ENCODE measurements around the gene TAGLN3. TPM values are rescaled to one million over a fixed set of nuclear protein-coding genes. Genes with fewer than 3 reads are reported as not detected.

The TAGLN3 gene
- total RNA-seq, 4 donors from 2014 or later = 0.22 to 2.6 TPM; not detected in 2

- Histone ChIP-seq H3K27ac (no peak overlapping the region), H3K4me1 (peaks cover 8 to 25% of the 10 kb centered on the region in 2 donors), H3K4me3 (replicated peaks in 1 of 3) (no peak overlapping the region), H3K9me3 (no peaks in the 10 kb centered on the region), H3K27me3 (no peaks in the 10 kb centered on the region), H3K36me3 (no peaks in the 10 kb centered on the region)
- no peak for DNase-seq
- TF ChIP-seq POLR2A (IDR thresholded peaks at IDR 0.05) (no peak), CTCF (IDR thresholded peaks at IDR 0.05) (no peak)
- intact Hi-C loops (cut with DNase I) = no loop called here
- WGBS, 2 donors = 62 to 66% methylated on average over 3 of the region's 3 CpGs
Observed at GRCh38 chr3:111981457-111981763, 17.3 kb upstream of the TAGLN3 start.

GRCh38 chr3:111984636-111985298 lies 14.0 kb upstream of the TAGLN3 start:
- 63 to 66% methylated on average over 2 of the region's 2 CpGs for WGBS, 2 donors
- TF ChIP-seq POLR2A (IDR thresholded peaks at IDR 0.05) = no peak
- no peak for TF ChIP-seq CTCF (IDR thresholded peaks at IDR 0.05)
- H3K27me3 ChIP-seq = no peaks in the 10 kb centered on the region
- peaks cover 8 to 23% of the 10 kb centered on the region in 2 donors for H3K4me1 ChIP-seq
- intact Hi-C loops (cut with DNase I) = no loop called here
- peaks cover 0 to 11% of the 10 kb centered on the region in 2 donors for H3K36me3 ChIP-seq
- peak overlapping the region in 1 of 3 donors; percentile 21 for H3K27ac ChIP-seq
- no peak for DNase-seq
- no peak overlapping the region for H3K4me3 ChIP-seq (replicated peaks in 1 of 3)
- H3K9me3 ChIP-seq = no peaks in the 10 kb centered on the region

- Histone ChIP-seq H3K9me3 (no peaks in the 10 kb centered on the region), H3K4me1 (peaks cover 4 to 7% of the 10 kb centered on the region in 2 donors), H3K27me3 (no peaks in the 10 kb centered on the region), H3K27ac (no peak overlapping the region), H3K36me3 (peaks cover 5 to 15% of the 10 kb centered on the region in 2 donors), H3K4me3 (replicated peaks in 1 of 3) (no peak overlapping the region)
- TF ChIP-seq CTCF (IDR thresholded peaks at IDR 0.05) = no peak
- no peak for TF ChIP-seq POLR2A (IDR thresholded peaks at IDR 0.05)
- WGBS, 2 donors = 89 to 92% methylated on average over 3 of the region's 3 CpGs
- DNase-seq = no peak
- intact Hi-C loops (cut with DNase I) = no loop called here
Observed at GRCh38 chr3:111986800-111987199, 11.9 kb upstream of the TAGLN3 start.

GRCh38 chr3:111989061-111989678 lies 9.6 kb upstream of the TAGLN3 start:
- 57 to 64% methylated on average over 3 of the region's 3 CpGs for WGBS, 2 donors
- H3K27ac ChIP-seq = no peak overlapping the region
- DNase-seq = no peak

More at GRCh38 chr3:111989061-111989678, 9.6 kb upstream of the TAGLN3 start:
- TF ChIP-seq CTCF (IDR thresholded peaks at IDR 0.05) (peak; percentile 14 to 74 (median 60)), POLR2A (IDR thresholded peaks at IDR 0.05) (no peak)
- no peaks in the 10 kb centered on the region for H3K4me1 ChIP-seq
- H3K36me3 ChIP-seq = peaks cover 5 to 20% of the 10 kb centered on the region in 2 donors
- no peak overlapping the region for H3K4me3 ChIP-seq (replicated peaks in 1 of 3)
- no peaks in the 10 kb centered on the region for H3K9me3 ChIP-seq
- H3K27me3 ChIP-seq = no peaks in the 10 kb centered on the region
- intact Hi-C loops (cut with DNase I) = no loop called here
